Astrocyte of the spinal cord (primary cell): ENCODE measurements around the gene REEP3.

Experiments
- DNase-seq: peaks from one replicate; pipeline ENCODE4 v3.0.0; 2011; ENCODE audit warnings: low read depth, low spot score
- H3K4me3 ChIP-seq: 2 replicates; pipeline ENCODE4 v1.5.1; 2011; ENCODE audit warnings: low read depth, mild to moderate bottlenecking, low read length, moderate library complexity
- in situ Hi-C: cut with HindIII; loops from 2 replicates; pipeline ENCODE4 v1.10.0; 2017; ENCODE audit warnings: low sequenced_read_pairs
- TF ChIP-seq, protein P1 (sequence below): IDR thresholded peaks from 2 replicates; pipeline ENCODE4 v1.5.1; 2012; ENCODE audit warnings: low read depth, mild to moderate bottlenecking, low read length, inconsistent platforms

The REEP3 gene

DNA sequence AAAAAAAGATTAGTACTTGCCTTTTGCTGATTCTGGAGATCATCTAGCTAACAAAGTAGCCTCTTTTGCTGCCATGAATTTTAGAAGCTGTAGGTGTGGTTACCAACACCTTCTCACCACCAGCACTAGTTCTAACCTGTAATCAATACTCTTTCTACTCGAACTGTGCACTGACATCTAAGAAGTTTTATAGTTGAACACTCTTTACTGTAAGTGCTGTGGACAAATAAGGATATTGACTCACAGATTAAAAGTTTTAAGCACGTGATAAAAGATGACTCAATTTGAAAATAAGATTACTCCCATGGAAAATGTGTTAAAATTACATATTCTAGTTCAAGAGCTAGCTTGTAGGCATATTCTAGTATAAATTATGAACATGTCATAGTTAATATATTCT lies 89.9 kb downstream of the REEP3 start:
- peak; percentile 45 for DNase-seq
- H3K4me3 ChIP-seq = no peak overlapping the region
- TF ChIP-seq, protein P1, sequence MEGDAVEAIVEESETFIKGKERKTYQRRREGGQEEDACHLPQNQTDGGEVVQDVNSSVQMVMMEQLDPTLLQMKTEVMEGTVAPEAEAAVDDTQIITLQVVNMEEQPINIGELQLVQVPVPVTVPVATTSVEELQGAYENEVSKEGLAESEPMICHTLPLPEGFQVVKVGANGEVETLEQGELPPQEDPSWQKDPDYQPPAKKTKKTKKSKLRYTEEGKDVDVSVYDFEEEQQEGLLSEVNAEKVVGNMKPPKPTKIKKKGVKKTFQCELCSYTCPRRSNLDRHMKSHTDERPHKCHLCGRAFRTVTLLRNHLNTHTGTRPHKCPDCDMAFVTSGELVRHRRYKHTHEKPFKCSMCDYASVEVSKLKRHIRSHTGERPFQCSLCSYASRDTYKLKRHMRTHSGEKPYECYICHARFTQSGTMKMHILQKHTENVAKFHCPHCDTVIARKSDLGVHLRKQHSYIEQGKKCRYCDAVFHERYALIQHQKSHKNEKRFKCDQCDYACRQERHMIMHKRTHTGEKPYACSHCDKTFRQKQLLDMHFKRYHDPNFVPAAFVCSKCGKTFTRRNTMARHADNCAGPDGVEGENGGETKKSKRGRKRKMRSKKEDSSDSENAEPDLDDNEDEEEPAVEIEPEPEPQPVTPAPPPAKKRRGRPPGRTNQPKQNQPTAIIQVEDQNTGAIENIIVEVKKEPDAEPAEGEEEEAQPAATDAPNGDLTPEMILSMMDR = no peak
- in situ Hi-C loops = no loop called here

DNA sequence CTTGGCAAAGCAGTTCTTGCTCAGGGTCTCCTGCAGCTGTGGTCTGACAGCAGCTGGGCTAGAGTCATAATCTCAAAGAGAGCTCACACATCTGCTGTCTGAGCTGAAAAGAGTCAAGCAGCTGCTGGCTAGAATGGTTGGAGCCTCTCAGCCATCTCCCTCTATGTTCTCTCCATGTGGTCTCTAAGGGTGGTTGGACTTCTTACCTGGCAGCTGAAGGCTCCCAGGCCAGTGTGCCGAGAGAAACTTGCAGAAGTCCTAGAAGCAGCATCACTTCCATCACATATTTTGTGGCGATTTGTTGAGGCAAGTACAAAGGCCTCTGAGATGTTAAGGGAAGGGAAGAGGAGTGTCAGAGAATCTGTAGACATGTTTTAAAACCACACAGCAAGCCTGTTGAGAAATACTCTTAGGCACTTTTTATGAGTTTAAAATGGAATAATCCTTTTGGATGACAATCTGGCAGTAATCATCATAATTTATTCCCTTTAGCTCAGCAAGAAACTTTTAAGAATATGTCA lies 93.2 kb downstream of the REEP3 start:
- TF ChIP-seq, protein P1 = no peak
- peak; percentile 14 for DNase-seq
- in situ Hi-C loops = no loop called here
- no peak overlapping the region for H3K4me3 ChIP-seq

GRCh38 chr10:63618552-63618951 lies 97.4 kb downstream of the REEP3 start:
- TF ChIP-seq, protein P1 = no peak
- in situ Hi-C loops = no loop called here
- DNase-seq = no peak
- H3K4me3 ChIP-seq = no peak overlapping the region

DNA sequence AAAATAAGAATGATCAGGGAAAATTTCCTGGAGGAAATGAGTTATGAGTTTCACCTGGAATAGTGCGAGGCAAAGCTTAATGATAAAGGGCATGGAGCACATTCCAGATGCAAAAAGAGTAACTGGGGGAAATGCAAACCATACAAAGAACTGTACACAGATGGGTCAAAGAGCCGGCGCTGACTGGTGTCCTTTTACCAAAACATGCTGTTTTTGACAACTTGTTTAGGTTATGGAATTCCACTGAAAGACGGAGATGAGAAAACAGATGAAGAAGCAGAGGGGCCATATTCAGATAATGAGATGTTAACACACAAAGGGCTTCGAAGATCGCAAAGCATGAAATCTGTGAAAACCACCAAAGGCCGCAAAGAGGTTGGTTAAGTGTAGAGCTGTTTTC lies 98.2 kb downstream of the REEP3 start:
- no peak for DNase-seq
- no peak overlapping the region for H3K4me3 ChIP-seq
- in situ Hi-C loops = no loop called here
- TF ChIP-seq, protein P1 = no peak

DNA sequence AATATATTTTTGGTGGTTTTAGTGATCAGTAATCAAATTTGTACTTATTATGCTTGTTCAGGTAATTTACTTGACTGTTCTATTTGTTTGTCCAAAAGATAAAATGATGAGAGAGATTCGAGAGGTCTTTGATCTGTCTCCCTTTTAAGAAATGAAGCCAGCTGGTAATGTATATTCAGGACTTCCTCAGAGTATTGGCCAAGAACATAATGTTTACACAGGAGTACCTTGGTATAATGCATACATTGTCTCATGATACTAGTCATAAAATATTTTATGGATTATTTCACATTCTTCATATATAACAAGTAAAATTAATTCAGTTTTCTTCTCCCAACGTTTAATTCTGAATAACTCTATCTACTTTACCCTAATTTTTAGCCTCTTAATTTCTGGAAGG lies 100.9 kb downstream of the REEP3 start:
- TF ChIP-seq, protein P1 = no peak
- in situ Hi-C loops = no loop called here
- H3K4me3 ChIP-seq = no peak overlapping the region
- DNase-seq = no peak

DNA sequence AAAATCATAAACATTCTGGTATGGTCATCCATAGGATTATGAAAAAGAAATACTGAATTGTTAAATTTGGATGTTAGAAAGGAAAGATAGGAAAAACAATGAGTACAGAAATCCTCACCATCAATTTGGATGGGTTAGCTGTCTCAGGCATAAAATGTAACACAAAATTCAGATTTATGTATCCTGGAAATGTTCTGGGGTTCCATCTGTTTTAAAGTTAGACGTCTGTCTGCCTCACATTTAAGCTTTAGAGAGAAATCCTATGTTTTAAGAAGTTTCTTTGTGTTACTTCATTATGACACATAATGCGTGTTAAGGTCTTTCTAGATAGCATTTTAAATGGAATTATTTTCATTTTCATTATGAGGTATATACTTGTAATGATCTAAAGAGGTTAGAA lies 103.5 kb downstream of the REEP3 start:
- TF ChIP-seq, protein P1 = no peak
- H3K4me3 ChIP-seq = no peak overlapping the region
- no peak for DNase-seq
- in situ Hi-C loops = no loop called here

DNA sequence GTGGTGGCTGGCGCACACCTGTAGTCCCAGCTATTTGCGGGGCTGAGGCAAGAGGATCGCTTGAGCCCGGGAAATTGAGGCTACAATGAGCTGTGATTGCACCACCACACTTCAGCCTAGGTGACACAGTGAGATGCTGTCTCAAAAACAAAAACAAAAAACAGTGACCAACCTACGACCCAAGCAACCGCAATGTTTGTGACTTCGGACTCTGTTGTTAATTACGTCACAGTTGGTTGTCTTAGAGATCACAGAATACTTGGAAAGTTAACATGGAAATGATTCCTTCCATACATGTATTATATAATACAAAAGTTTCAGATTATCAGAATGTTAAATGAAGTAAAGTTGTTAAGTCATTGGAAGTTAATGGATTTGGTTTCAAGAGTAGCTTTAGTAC lies 106.2 kb downstream of the REEP3 start:
- H3K4me3 ChIP-seq = no peak overlapping the region
- TF ChIP-seq, protein P1 = no peak
- in situ Hi-C loops = no loop called here
- no peak for DNase-seq
